IMR-90 (cell line): ENCODE measurements around the gene BCAS3. TPM values are rescaled to one million over a fixed set of nuclear protein-coding genes. Genes with fewer than 3 reads are reported as not detected.

Source experiments
- ATAC-seq: fragments of 200-7000 bp; cut with Tn5 transposase; 2 replicates; pipeline ENCODE4 v1.9.1; 2020; ENCODE audit warnings: low read depth, mild to moderate bottlenecking, moderate library complexity
- BruUV-seq: library from RNA; stranded (reverse); fragments of 400-500 nt; replicated peaks from 2 replicates; lab custom pipeline; 2021; lab: Mats Ljungman, UMichigan
- CTCF ChIA-PET: fragments of 300-600 bp; formaldehyde crosslinking; extraction: SDS; loops from one replicate; lab custom pipeline; 2021; ENCODE audit warnings: antibody characterized with exemption; lab: Yijun Ruan, JAX
- POLR2A ChIA-PET: fragments of 300-600 bp; sonication (Branson Sonifier 250); formaldehyde crosslinking; loops from one replicate; lab custom pipeline; 2022; ENCODE audit warnings: antibody characterized with exemption; ENCODE audit not compliant: unreplicated experiment; lab: Charles Lee
- DNase-seq: peaks from one replicate; pipeline ENCODE4 v3.0.0; 2013
- H2AFZ ChIP-seq: replicated peaks from 2 replicates; pipeline ENCODE3; 2013; ENCODE audit warnings: low read length, mild to moderate bottlenecking; ENCODE audit not compliant: poor library complexity
- H2AK5ac ChIP-seq: 2 replicates; pipeline ENCODE4 v1.6.1; 2013; ENCODE audit warnings: low read depth, low read length, inconsistent platforms
- H2AK9ac ChIP-seq: replicated peaks from 2 replicates; pipeline ENCODE3; 2013; ENCODE audit warnings: mild to moderate bottlenecking, low read depth, low read length, moderate library complexity; ENCODE audit not compliant: poor library complexity
- H2BK120ac ChIP-seq: 2 replicates; pipeline ENCODE4 v1.6.1; 2013; ENCODE audit warnings: low read depth, low read length, inconsistent platforms
- H2BK15ac ChIP-seq: 3 replicates; pipeline ENCODE4 v1.6.1; 2013; ENCODE audit warnings: low read depth, low read length, inconsistent platforms
- H2BK20ac ChIP-seq: 2 replicates; pipeline ENCODE4 v1.6.1; 2013; ENCODE audit warnings: low read depth, mild to moderate bottlenecking, inconsistent platforms, low read length, moderate library complexity
- H2BK5ac ChIP-seq: 2 replicates; pipeline ENCODE4 v1.6.1; 2013; ENCODE audit warnings: mild to moderate bottlenecking, low read depth, low read length, inconsistent platforms; ENCODE audit not compliant: poor library complexity, severe bottlenecking
- H3K14ac ChIP-seq: replicated peaks from 2 replicates; pipeline ENCODE4 v1.6.1; 2013; ENCODE audit warnings: low read depth, low read length, inconsistent platforms
- H3K18ac ChIP-seq: 2 replicates; pipeline ENCODE4 v1.6.1; 2013; ENCODE audit warnings: low read depth, low read length, control low read depth
- H3K23ac ChIP-seq: 2 replicates; pipeline ENCODE4 v1.6.1; 2013; ENCODE audit warnings: low read depth, low read length, inconsistent platforms
- H3K27ac ChIP-seq: 2 replicates; pipeline ENCODE4 v1.5.1; 2013; ENCODE audit warnings: mild to moderate bottlenecking, control low read depth, low read length; ENCODE audit not compliant: insufficient read depth
- H3K27me3 ChIP-seq: 2 replicates; pipeline ENCODE4 v1.6.1; 2013; ENCODE audit warnings: low read length; ENCODE audit not compliant: control insufficient read depth, insufficient read depth
- H3K36me3 ChIP-seq: 2 replicates; pipeline ENCODE4 v1.6.1; 2013; ENCODE audit warnings: low read length, mixed read lengths; ENCODE audit not compliant: control insufficient read depth, insufficient read depth
- H3K4ac ChIP-seq: 2 replicates; pipeline ENCODE4 v1.6.1; 2013; ENCODE audit warnings: low read depth, low read length, inconsistent platforms
- H3K4me1 ChIP-seq: 2 replicates; pipeline ENCODE4 v1.6.1; 2013; ENCODE audit warnings: low read length, mixed read lengths; ENCODE audit not compliant: control insufficient read depth, insufficient read depth
- H3K4me2 ChIP-seq: 2 replicates; pipeline ENCODE4 v1.6.1; 2013; ENCODE audit warnings: low read depth, mild to moderate bottlenecking, control low read depth, low read length, moderate library complexity
- H3K4me3 ChIP-seq: 2 replicates; pipeline ENCODE4 v1.5.1; 2013; ENCODE audit warnings: low read depth, mild to moderate bottlenecking, control low read depth, low read length, moderate library complexity; ENCODE audit not compliant: insufficient read depth
- H3K56ac ChIP-seq: 2 replicates; pipeline ENCODE4 v1.6.1; 2013; ENCODE audit warnings: low read length, inconsistent platforms; ENCODE audit not compliant: insufficient read depth; ENCODE audit errors: extremely low read depth
- H3K79me1 ChIP-seq, 2 experiments: 2 replicates each; pipeline ENCODE4 v1.6.1; 2013; ENCODE audit warnings: low read length in 2 of 2, inconsistent platforms in 1 of 2, low read depth in 1 of 2
- H3K9ac ChIP-seq: 2 replicates; pipeline ENCODE4 v1.6.1; 2013; ENCODE audit warnings: low read depth, low read length, control low read depth
- H3K9me1 ChIP-seq: 2 replicates; pipeline ENCODE4 v1.6.1; 2013; ENCODE audit warnings: low read length, inconsistent platforms; ENCODE audit not compliant: insufficient read depth
- H3K9me3 ChIP-seq: 2 replicates; pipeline ENCODE4 v1.6.1; 2013; ENCODE audit warnings: low read length; ENCODE audit not compliant: control insufficient read depth, insufficient read depth
- H4K20me1 ChIP-seq: 2 replicates; pipeline ENCODE4 v1.6.1; 2013; ENCODE audit warnings: low read length, inconsistent platforms; ENCODE audit not compliant: insufficient read depth
- H4K5ac ChIP-seq: 2 replicates; pipeline ENCODE4 v1.6.1; 2013; ENCODE audit warnings: mild to moderate bottlenecking, low read depth, low read length, control low read depth
- H4K8ac ChIP-seq, 2 experiments: 2 replicates each; pipeline ENCODE4 v1.6.1; 2013; ENCODE audit warnings: low read depth in 2 of 2, low read length in 2 of 2, control low read depth in 1 of 2, inconsistent platforms in 1 of 2
- H4K91ac ChIP-seq: 2 replicates; pipeline ENCODE4 v1.6.1; 2013; ENCODE audit warnings: low read depth, low read length, inconsistent platforms; ENCODE audit not compliant: insufficient read depth
- BHLHE40 ChIP-seq: fragments of 150-350 bp; IDR thresholded peaks from 2 replicates; pipeline ENCODE4 v1.6.1; 2016; ENCODE audit warnings: mild to moderate bottlenecking, low read depth, low read length
- CEBPB ChIP-seq: IDR thresholded peaks from 2 replicates; pipeline ENCODE4 v1.6.1; 2012; ENCODE audit warnings: low read depth, low read length, improper control_type of control experiment
- CHD1 ChIP-seq: IDR thresholded peaks from 2 replicates; pipeline ENCODE4 v1.6.1; 2012; ENCODE audit warnings: low read depth, low read length, improper control_type of control experiment
- FOS ChIP-seq: fragments of 150-350 bp; IDR thresholded peaks from 2 replicates; pipeline ENCODE4 v1.6.1; 2016; ENCODE audit warnings: low read depth, low read length
- MAFK ChIP-seq: IDR thresholded peaks from 2 replicates; pipeline ENCODE4 v1.6.1; 2012; ENCODE audit warnings: low read depth, low read length, improper control_type of control experiment
- MAZ ChIP-seq: IDR thresholded peaks from 2 replicates; pipeline ENCODE4 v1.6.1; 2012; ENCODE audit warnings: low read depth, mild to moderate bottlenecking, low read length, improper control_type of control experiment, moderate library complexity, borderline replicate concordance
- MXI1 ChIP-seq: IDR thresholded peaks from 2 replicates; pipeline ENCODE4 v1.6.1; 2012; ENCODE audit warnings: low read depth, mild to moderate bottlenecking, low read length, moderate library complexity, borderline replicate concordance
- NFE2L2 ChIP-seq: fragments of 150-350 bp; IDR thresholded peaks from 2 replicates; pipeline ENCODE4 v1.6.1; 2016; ENCODE audit warnings: low read depth, mild to moderate bottlenecking, low read length
- POLR2A ChIP-seq: IDR thresholded peaks from 2 replicates; pipeline ENCODE4 v1.6.1; 2012; ENCODE audit warnings: mild to moderate bottlenecking, low read depth, low read length
- RAD21 ChIP-seq: IDR thresholded peaks from 2 replicates; pipeline ENCODE4 v1.6.1; 2012; ENCODE audit warnings: low read length, improper control_type of control experiment
- RCOR1 ChIP-seq: IDR thresholded peaks from 2 replicates; pipeline ENCODE4 v1.6.1; 2012; ENCODE audit warnings: mild to moderate bottlenecking, low read length, improper control_type of control experiment; ENCODE audit not compliant: insufficient replicate concordance
- RFX5 ChIP-seq: IDR thresholded peaks from 2 replicates; pipeline ENCODE4 v1.8.0; 2012; ENCODE audit warnings: low read depth, mild to moderate bottlenecking, low read length, moderate library complexity
- SMC3 ChIP-seq: fragments of 150-350 bp; IDR thresholded peaks from 2 replicates; pipeline ENCODE4 v1.6.1; 2016; ENCODE audit warnings: low read depth, mild to moderate bottlenecking, antibody characterized with exemption, low read length, moderate library complexity
- WGBS, 2 experiments: methylation state at CpG; one replicate each; pipeline versions ENCODE4 v1.1.5 to v1.1.7; 2013; ENCODE audit warnings: missing lambda C conversion rate in 2 of 2; ENCODE audit not compliant: insufficient read length in 1 of 2; ENCODE audit errors: extremely low coverage in 2 of 2; 5-methylcytosine and 5-hydroxymethylcytosine counted together
- dilution Hi-C: fragments of 300-500 bp; cut with HindIII; formaldehyde crosslinking; loops from one replicate; pipeline ENCODE4 v1.14.3; 2018; ENCODE audit warnings: low sequenced_read_pairs; ENCODE audit not compliant: unreplicated experiment
- in situ Hi-C: fragments of 300-500 bp; cut with MboI; formaldehyde crosslinking; loops from 3 replicates; pipeline ENCODE4 v1.14.3; 2019; ENCODE audit warnings: low sequenced_read_pairs, inconsistent platforms, mixed read lengths
- intact Hi-C: fragments of 100-400 bp; cut with micrococcal nuclease; formaldehyde crosslinking; loops from 2 replicates; pipeline ENCODE4 v1.10.0; 2022
- polyA plus RNA-seq, 3 experiments: library from polyadenylated mRNA; depleted of rRNA; stranded (reverse); fragments of >200 nt; gene quantifications; 2 replicates each; pipeline ENCODE4 v1.2.3, GENCODE V29; 2012; ENCODE audit warnings: low replicate concordance in 1 of 3
- total RNA-seq: library from RNA; depleted of rRNA; stranded (reverse); fragments of >200 nt; gene quantifications from 2 replicates; pipeline ENCODE4 v1.2.3, GENCODE V29; 2012
- TF ChIP-seq, protein P1 (sequence below): fragments of 150-350 bp; IDR thresholded peaks from 2 replicates; pipeline ENCODE4 v1.6.1; 2016; ENCODE audit warnings: low read depth, mild to moderate bottlenecking, low read length, moderate library complexity, borderline replicate concordance
- TF ChIP-seq, protein P2 (sequence below): fragments of 150-350 bp; IDR thresholded peaks from 2 replicates; pipeline ENCODE4 v1.6.1; 2017; ENCODE audit warnings: mild to moderate bottlenecking, antibody characterized with exemption, low read length, low read depth
- TF ChIP-seq, protein P3 (sequence below): conservative IDR thresholded peaks from 2 replicates; pipeline ENCODE4 v1.5.1; 2012; ENCODE audit warnings: mild to moderate bottlenecking, low read depth, low read length, improper control_type of control experiment

The BCAS3 gene
- total and polyA plus RNA-seq, 2 of the 4 experiments (the other 2 are of a cell fraction): 6.3 to 27.1 TPM

DNA sequence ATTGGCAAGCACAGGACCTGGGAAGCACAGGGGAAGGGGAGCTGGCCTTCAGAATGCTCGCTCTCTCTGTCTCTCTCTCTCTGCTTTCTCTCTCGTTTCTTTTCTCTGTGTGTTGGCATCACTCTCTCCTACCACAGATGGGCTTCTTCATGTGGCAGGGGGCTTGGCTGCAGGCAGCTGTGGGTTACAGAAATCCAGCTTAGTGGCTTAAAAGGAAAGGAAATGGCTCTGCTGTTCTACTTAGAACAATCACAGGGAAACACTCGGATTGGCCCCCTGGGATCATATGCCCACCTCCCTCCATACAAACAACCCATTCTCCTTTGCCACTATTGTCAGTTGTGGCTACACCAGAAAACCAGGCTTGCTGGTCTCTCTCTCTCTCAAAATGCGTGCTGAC, 742.4 kb downstream of the BCAS3 start:
- Histone ChIP-seq H3K14ac (no peak overlapping the region), H2AK5ac (no peak overlapping the region), H3K56ac (no peak overlapping the region), H2BK15ac (no peak overlapping the region), H4K91ac (no peak overlapping the region), H3K23ac (no peak overlapping the region), H3K36me3 (no peaks in the 10 kb centered on the region), H3K4ac (no peak overlapping the region), H3K9ac (no peak overlapping the region), H2BK5ac (no peak overlapping the region), H3K4me3 (no peak overlapping the region), H3K4me2 (no peak overlapping the region), H2BK20ac (no peak overlapping the region), H2AK9ac (no peak overlapping the region), H2BK120ac (no peak overlapping the region), H3K27me3 (peaks cover 17% of the 10 kb centered on the region), H4K5ac (no peak overlapping the region), H3K4me1 (peaks cover 10% of the 10 kb centered on the region), H3K79me1 (peaks cover 0 to 14% of the 10 kb centered on the region in 2 experiments; a peak in 2 of 4 replicates), H3K9me1 (no peaks in the 10 kb centered on the region; the same call in none of the 2 replicates), H3K18ac (no peak overlapping the region), H2AFZ (no peak overlapping the region), H3K27ac (no peak overlapping the region), H4K20me1 (no peaks in the 10 kb centered on the region), H4K8ac (no peak overlapping the region), H3K9me3 (no peaks in the 10 kb centered on the region)
- TF ChIP-seq, protein P1, sequence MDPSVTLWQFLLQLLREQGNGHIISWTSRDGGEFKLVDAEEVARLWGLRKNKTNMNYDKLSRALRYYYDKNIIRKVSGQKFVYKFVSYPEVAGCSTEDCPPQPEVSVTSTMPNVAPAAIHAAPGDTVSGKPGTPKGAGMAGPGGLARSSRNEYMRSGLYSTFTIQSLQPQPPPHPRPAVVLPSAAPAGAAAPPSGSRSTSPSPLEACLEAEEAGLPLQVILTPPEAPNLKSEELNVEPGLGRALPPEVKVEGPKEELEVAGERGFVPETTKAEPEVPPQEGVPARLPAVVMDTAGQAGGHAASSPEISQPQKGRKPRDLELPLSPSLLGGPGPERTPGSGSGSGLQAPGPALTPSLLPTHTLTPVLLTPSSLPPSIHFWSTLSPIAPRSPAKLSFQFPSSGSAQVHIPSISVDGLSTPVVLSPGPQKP: no peak
- no peak for TF ChIP-seq RAD21
- TF ChIP-seq NFE2L2: no peak
- no peak for TF ChIP-seq MAFK
- no peak for TF ChIP-seq RCOR1
- TF ChIP-seq, protein P2, sequence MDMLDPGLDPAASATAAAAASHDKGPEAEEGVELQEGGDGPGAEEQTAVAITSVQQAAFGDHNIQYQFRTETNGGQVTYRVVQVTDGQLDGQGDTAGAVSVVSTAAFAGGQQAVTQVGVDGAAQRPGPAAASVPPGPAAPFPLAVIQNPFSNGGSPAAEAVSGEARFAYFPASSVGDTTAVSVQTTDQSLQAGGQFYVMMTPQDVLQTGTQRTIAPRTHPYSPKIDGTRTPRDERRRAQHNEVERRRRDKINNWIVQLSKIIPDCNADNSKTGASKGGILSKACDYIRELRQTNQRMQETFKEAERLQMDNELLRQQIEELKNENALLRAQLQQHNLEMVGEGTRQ: no peak
- no peak for TF ChIP-seq CHD1
- TF ChIP-seq FOS: no peak
- TF ChIP-seq, protein P3, sequence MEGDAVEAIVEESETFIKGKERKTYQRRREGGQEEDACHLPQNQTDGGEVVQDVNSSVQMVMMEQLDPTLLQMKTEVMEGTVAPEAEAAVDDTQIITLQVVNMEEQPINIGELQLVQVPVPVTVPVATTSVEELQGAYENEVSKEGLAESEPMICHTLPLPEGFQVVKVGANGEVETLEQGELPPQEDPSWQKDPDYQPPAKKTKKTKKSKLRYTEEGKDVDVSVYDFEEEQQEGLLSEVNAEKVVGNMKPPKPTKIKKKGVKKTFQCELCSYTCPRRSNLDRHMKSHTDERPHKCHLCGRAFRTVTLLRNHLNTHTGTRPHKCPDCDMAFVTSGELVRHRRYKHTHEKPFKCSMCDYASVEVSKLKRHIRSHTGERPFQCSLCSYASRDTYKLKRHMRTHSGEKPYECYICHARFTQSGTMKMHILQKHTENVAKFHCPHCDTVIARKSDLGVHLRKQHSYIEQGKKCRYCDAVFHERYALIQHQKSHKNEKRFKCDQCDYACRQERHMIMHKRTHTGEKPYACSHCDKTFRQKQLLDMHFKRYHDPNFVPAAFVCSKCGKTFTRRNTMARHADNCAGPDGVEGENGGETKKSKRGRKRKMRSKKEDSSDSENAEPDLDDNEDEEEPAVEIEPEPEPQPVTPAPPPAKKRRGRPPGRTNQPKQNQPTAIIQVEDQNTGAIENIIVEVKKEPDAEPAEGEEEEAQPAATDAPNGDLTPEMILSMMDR: no peak
- no peak for TF ChIP-seq SMC3
- no peak for TF ChIP-seq BHLHE40
- no peak for TF ChIP-seq RFX5
- TF ChIP-seq MXI1: no peak
- TF ChIP-seq CEBPB: no peak
- no peak for TF ChIP-seq MAZ
- TF ChIP-seq POLR2A: no peak
- POLR2A ChIA-PET: interaction anchor here (0.5 kb wide), 1 partner anchor 102 kb away, joined by 5 read pairs; no protein-coding TSS in a partner anchor
- in situ Hi-C loops: loop anchor here (5.0 to 10.0 kb wide), 2 partner anchors 132 to 425 kb away; no protein-coding TSS in a partner anchor
- dilution Hi-C loops: no loop called here
- CTCF ChIA-PET: no interaction called here
- ATAC-seq (no peak), DNase-seq (no peak)
- 83% methylated on average over 1 of the region's 4 CpGs; no CpG with 5 or more reads in 1 of the 2 experiments for WGBS, 2 experiments
- intact Hi-C loops: no loop called here
- no TSS peak for BruUV-seq
